Neural cell (in vitro differentiated cells): Measurements from ENCODE around the gene LUC7L. TPM values are rescaled to one million over a fixed set of nuclear protein-coding genes. Genes with fewer than 3 reads are reported as not detected.
"Not testable (repeated sequence)": the region's sequence is repeated elsewhere in the genome, so short reads cannot be mapped to it uniquely, and the experiment has no call there.

Source experiments
- H2AFZ ChIP-seq: fragments of 200-600, 300-800 bp; sonication (generic), shearing (Covaris generic); 2 replicates; pipeline ENCODE4 v1.6.0; 2014; ENCODE audit warnings: low read depth, mild to moderate bottlenecking, antibody characterized with exemption, low read length, moderate library complexity
- H3F3A ChIP-seq: fragments of 200-600 bp; shearing (Covaris generic); 2 replicates; pipeline ENCODE4 v1.6.1; 2016; ENCODE audit warnings: mild to moderate bottlenecking, moderate library complexity, mixed read lengths, antibody characterized with exemption, low read length; ENCODE audit not compliant: insufficient read depth, poor library complexity, severe bottlenecking
- H3K27ac ChIP-seq: fragments of 200-600, 300-800 bp; sonication (generic), shearing (Covaris generic); 2 replicates; pipeline ENCODE4 v1.5.1; 2014; ENCODE audit warnings: mild to moderate bottlenecking, low read length, moderate library complexity
- H3K27me3 ChIP-seq: fragments of 300-800, 200-600 bp; sonication (generic), shearing (Covaris generic); 2 replicates; pipeline ENCODE4 v1.6.0; 2014; ENCODE audit warnings: mild to moderate bottlenecking, low read depth, low read length, moderate library complexity; ENCODE audit not compliant: insufficient read depth
- H3K36me3 ChIP-seq: fragments of 300-800, 200-600 bp; sonication (generic), shearing (Covaris generic); 2 replicates; pipeline ENCODE4 v1.5.1; 2014; ENCODE audit warnings: mild to moderate bottlenecking, antibody characterized with exemption, low read length, moderate library complexity; ENCODE audit not compliant: insufficient read depth
- H3K4me2 ChIP-seq: fragments of 300-800, 200-600 bp; sonication (generic), shearing (Covaris generic); 2 replicates; pipeline ENCODE4 v1.6.0; 2014; ENCODE audit warnings: mild to moderate bottlenecking, low read length
- H3K4me3 ChIP-seq: fragments of 300-800, 200-600 bp; sonication (generic), shearing (Covaris generic); 2 replicates; pipeline ENCODE4 v1.5.1; 2014; ENCODE audit warnings: mild to moderate bottlenecking, low read length, moderate library complexity
- H3K79me2 ChIP-seq: fragments of 200-600 bp; shearing (Covaris generic); replicated peaks from 2 replicates; pipeline ENCODE4 v1.6.0; 2014; ENCODE audit warnings: mild to moderate bottlenecking, low read length, moderate library complexity; ENCODE audit not compliant: insufficient read depth
- H3K9ac ChIP-seq: fragments of 300-800, 200-600 bp; sonication (generic), shearing (Covaris generic); 2 replicates; pipeline ENCODE4 v1.6.1; 2016; ENCODE audit warnings: mild to moderate bottlenecking, low read length, mixed read lengths
- H3K9me2 ChIP-seq: fragments of 200-600 bp; shearing (Covaris generic); 2 replicates; pipeline ENCODE4 v1.6.1; 2016; ENCODE audit warnings: mild to moderate bottlenecking, low read length, mixed read lengths; ENCODE audit not compliant: insufficient read depth
- H3K9me3 ChIP-seq: fragments of 200-600, 300-800 bp; sonication (generic), shearing (Covaris generic); 2 replicates; pipeline ENCODE4 v1.6.1; 2016; ENCODE audit warnings: mild to moderate bottlenecking, mixed run types, low read length, moderate library complexity, mixed read lengths
- H4K20me1 ChIP-seq: fragments of 200-600 bp; shearing (Covaris generic); 2 replicates; pipeline ENCODE4 v1.6.1; 2016; ENCODE audit warnings: mild to moderate bottlenecking, mixed run types; ENCODE audit not compliant: insufficient read depth
- EP300 ChIP-seq: fragments of 450-650 bp; conservative IDR thresholded peaks from 2 replicates; pipeline ENCODE4 v1.6.1; 2014; ENCODE audit warnings: antibody characterized with exemption, mild to moderate bottlenecking, moderate library complexity; ENCODE audit not compliant: poor library complexity, severe bottlenecking
- EZH2 ChIP-seq: fragments of 200-600, 300-800 bp; shearing (Covaris generic), sonication (generic); IDR thresholded peaks from 2 replicates; pipeline ENCODE4 v1.6.1; 2014; ENCODE audit warnings: antibody characterized with exemption, low read length, borderline replicate concordance, mild to moderate bottlenecking; ENCODE audit not compliant: insufficient read depth, poor library complexity, severe bottlenecking
- MXI1 ChIP-seq: fragments of 450-650 bp; conservative IDR thresholded peaks from 2 replicates; pipeline ENCODE4 v1.6.1; 2014; ENCODE audit warnings: antibody characterized with exemption, mild to moderate bottlenecking; ENCODE audit not compliant: poor library complexity, severe bottlenecking
- POLR2AphosphoS5 ChIP-seq: IDR thresholded peaks from 2 replicates; pipeline ENCODE4 v1.6.1; 2012
- RAD21 ChIP-seq: fragments of 450-650 bp; conservative IDR thresholded peaks from 2 replicates; pipeline ENCODE4 v1.6.1; 2014; ENCODE audit warnings: antibody characterized with exemption, mild to moderate bottlenecking, moderate library complexity
- SMC3 ChIP-seq: fragments of 450-650 bp; conservative IDR thresholded peaks from 2 replicates; pipeline ENCODE4 v1.6.1; 2014; ENCODE audit warnings: antibody characterized with exemption, mild to moderate bottlenecking, moderate library complexity; ENCODE audit not compliant: poor library complexity
- TAF1 ChIP-seq: IDR thresholded peaks from 2 replicates; pipeline ENCODE4 v1.6.1; 2012; ENCODE audit warnings: low read depth
- polyA plus RNA-seq: library from polyadenylated mRNA; depleted of rRNA; stranded (reverse); fragments of >200 nt; gene quantifications from 2 replicates; pipeline ENCODE4 v1.2.3, GENCODE V29; 2014
- TF ChIP-seq, protein P1 (sequence below): fragments of 450-650 bp; IDR thresholded peaks from 2 replicates; pipeline ENCODE4 v1.5.1; 2014; ENCODE audit warnings: antibody characterized with exemption, mild to moderate bottlenecking, moderate library complexity; ENCODE audit not compliant: poor library complexity, severe bottlenecking
- TF ChIP-seq, protein P2 (sequence below): IDR thresholded peaks from 2 replicates; pipeline ENCODE4 v1.6.1; 2012; ENCODE audit warnings: borderline replicate concordance

LUC7L gene
- polyA plus RNA-seq, 1 donor from 2014 or later, result 564 TPM

DNA sequence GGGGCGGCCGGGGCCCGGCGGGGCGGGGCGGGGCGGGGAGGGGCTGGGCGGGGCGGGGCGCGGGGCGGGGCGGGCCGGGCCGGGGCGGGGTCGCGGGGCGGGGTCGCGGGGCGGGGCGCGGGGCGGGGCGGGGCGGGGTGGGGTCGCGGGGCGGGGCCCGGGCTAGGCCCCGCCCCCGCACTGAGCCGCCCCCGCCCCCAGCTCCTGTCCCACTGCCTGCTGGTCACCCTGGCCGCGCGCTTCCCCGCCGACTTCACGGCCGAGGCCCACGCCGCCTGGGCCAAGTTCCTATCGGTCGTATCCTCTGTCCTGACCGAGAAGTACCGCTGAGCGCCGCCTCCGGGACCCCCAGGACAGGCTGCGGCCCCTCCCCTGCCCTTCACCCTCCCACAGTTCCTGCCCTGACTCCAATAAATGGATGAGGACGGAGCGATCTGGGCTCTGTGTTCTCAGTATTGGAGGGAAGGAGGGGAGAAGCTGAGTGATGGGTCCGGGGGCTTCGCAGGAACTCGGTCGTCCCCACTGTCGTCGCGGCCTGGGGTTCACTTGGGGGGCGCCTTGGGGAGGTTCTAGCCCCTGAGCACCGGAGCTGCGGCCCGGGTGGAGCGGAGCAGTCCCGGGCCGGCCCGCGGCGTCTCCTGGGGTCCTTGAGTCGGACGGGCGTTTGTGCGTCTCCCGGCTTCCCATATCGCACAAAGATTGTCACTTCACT, 64.3 kb downstream of the LUC7L start:
- Histone ChIP-seq H3K9me2 (no peaks in the 10 kb centered on the region), H3K27me3 (peaks cover 67% of the 10 kb centered on the region), H3K4me3 (peak overlapping the region; percentile 56), H3K9ac (no peak overlapping the region), H4K20me1 (no peaks in the 10 kb centered on the region), H3K4me2 (no peak overlapping the region), H3K36me3 (no peaks in the 10 kb centered on the region), H2AFZ (no peak overlapping the region), H3K9me3 (no peaks in the 10 kb centered on the region), H3K27ac (no peak overlapping the region), H3F3A (no peaks in the 10 kb centered on the region), H3K79me2 (no peaks in the 10 kb centered on the region)
- no peak for TF ChIP-seq MXI1
- no peak for TF ChIP-seq EZH2
- TF ChIP-seq, protein P1, sequence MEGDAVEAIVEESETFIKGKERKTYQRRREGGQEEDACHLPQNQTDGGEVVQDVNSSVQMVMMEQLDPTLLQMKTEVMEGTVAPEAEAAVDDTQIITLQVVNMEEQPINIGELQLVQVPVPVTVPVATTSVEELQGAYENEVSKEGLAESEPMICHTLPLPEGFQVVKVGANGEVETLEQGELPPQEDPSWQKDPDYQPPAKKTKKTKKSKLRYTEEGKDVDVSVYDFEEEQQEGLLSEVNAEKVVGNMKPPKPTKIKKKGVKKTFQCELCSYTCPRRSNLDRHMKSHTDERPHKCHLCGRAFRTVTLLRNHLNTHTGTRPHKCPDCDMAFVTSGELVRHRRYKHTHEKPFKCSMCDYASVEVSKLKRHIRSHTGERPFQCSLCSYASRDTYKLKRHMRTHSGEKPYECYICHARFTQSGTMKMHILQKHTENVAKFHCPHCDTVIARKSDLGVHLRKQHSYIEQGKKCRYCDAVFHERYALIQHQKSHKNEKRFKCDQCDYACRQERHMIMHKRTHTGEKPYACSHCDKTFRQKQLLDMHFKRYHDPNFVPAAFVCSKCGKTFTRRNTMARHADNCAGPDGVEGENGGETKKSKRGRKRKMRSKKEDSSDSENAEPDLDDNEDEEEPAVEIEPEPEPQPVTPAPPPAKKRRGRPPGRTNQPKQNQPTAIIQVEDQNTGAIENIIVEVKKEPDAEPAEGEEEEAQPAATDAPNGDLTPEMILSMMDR, result no peak
- no peak for TF ChIP-seq TAF1
- TF ChIP-seq, protein P2, sequence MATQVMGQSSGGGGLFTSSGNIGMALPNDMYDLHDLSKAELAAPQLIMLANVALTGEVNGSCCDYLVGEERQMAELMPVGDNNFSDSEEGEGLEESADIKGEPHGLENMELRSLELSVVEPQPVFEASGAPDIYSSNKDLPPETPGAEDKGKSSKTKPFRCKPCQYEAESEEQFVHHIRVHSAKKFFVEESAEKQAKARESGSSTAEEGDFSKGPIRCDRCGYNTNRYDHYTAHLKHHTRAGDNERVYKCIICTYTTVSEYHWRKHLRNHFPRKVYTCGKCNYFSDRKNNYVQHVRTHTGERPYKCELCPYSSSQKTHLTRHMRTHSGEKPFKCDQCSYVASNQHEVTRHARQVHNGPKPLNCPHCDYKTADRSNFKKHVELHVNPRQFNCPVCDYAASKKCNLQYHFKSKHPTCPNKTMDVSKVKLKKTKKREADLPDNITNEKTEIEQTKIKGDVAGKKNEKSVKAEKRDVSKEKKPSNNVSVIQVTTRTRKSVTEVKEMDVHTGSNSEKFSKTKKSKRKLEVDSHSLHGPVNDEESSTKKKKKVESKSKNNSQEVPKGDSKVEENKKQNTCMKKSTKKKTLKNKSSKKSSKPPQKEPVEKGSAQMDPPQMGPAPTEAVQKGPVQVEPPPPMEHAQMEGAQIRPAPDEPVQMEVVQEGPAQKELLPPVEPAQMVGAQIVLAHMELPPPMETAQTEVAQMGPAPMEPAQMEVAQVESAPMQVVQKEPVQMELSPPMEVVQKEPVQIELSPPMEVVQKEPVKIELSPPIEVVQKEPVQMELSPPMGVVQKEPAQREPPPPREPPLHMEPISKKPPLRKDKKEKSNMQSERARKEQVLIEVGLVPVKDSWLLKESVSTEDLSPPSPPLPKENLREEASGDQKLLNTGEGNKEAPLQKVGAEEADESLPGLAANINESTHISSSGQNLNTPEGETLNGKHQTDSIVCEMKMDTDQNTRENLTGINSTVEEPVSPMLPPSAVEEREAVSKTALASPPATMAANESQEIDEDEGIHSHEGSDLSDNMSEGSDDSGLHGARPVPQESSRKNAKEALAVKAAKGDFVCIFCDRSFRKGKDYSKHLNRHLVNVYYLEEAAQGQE, result no peak
- no peak for TF ChIP-seq EP300
- no peak for TF ChIP-seq RAD21
- TF ChIP-seq SMC3, result no peak
- TF ChIP-seq POLR2AphosphoS5, result no peak

DNA sequence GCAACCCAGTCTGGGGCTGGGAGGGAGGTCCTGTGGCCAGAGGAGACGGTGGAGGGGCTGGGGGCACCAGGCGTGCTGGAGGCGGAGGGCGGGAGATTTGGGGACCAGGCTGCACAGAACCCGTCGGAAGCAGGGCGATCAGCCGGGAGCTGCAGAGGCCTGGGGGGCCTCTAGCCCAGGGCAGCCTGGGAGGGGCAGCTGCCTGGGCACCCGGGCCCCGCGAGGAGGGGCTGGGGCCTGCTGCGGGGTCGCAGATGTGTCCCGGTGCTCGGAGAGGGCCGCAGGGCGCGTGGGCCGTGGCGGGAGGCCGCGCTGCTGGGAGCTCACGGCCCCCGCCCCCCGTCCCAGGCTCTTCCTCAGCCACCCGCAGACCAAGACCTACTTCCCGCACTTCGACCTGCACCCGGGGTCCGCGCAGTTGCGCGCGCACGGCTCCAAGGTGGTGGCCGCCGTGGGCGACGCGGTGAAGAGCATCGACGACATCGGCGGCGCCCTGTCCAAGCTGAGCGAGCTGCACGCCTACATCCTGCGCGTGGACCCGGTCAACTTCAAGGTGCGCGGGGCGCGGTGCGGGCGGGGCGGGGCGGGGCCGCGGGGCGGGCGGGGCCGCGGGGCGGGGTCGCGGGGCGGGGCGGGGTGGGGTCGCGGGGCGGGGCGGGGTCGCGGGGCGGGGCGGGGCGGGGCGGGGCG, 65.0 kb downstream of the LUC7L start:
- peaks cover 68% of the 10 kb centered on the region for H3K27me3 ChIP-seq
- not testable (repeated sequence) for H3K36me3 ChIP-seq, H3K9me2 ChIP-seq

DNA sequence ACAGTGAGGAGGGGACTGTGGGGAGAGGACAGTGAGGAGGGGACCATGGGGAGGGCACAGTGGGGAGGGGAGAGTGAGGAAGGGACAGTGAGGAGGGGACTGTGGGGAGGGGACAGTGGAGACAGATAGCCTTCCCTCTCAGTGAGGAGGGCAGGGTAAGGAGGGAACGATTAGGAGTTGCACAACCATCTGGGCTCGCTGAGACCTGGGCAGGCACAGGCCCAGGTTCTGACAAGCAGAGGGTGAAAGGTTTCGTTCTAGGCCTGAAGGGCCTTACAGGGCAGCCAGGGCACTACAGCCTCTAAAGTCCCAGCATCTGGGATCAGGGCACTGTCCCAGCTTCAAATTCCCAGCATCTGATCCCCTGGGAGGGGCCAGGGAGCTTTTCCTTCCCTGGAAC, 65.6 kb downstream of the LUC7L start:
- not testable (repeated sequence) for H3K9me3 ChIP-seq, H3K27ac ChIP-seq, H4K20me1 ChIP-seq, H3K9ac ChIP-seq, H3K79me2 ChIP-seq, H3K36me3 ChIP-seq, H3K9me2 ChIP-seq, H3K4me3 ChIP-seq, H2AFZ ChIP-seq, H3F3A ChIP-seq, H3K4me2 ChIP-seq
- peaks cover 66% of the 10 kb centered on the region for H3K27me3 ChIP-seq

More for the DNA sequence above, 65.0 kb downstream of the LUC7L start:
- H3F3A ChIP-seq, H3K4me3 ChIP-seq, H4K20me1 ChIP-seq, H3K27ac ChIP-seq, H2AFZ ChIP-seq, H3K79me2 ChIP-seq, H3K9me3 ChIP-seq, H3K4me2 ChIP-seq, H3K9ac ChIP-seq: not testable (repeated sequence)

DNA sequence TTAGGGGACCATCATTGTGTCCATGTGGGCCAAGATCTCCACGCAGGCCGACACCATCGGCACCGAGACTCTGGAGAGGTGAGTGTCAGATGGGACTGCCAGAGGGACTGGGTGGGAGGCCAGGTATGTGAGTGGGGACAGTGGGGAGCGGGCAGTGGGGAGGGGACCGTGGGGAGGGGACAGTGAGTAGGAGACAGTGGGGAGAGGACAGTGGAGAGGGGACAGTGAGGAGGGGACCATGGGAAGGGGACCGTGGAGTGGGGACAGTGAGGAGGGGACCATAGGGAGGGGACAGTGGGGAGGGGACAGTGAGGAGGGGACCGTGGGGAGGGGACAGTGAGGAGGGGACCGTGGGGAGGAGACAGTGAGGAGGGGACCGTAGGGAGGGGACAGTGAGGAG, 66.1 kb downstream of the LUC7L start:
- H3K4me2 ChIP-seq, H3K79me2 ChIP-seq, H3K36me3 ChIP-seq, H2AFZ ChIP-seq, H3K27ac ChIP-seq, H4K20me1 ChIP-seq, H3K9ac ChIP-seq, H3K4me3 ChIP-seq, H3K9me3 ChIP-seq, H3K9me2 ChIP-seq, H3F3A ChIP-seq: not testable (repeated sequence)
- peaks cover 64% of the 10 kb centered on the region for H3K27me3 ChIP-seq
